ENCODE results near the gene DLD. TPM values are rescaled to one million over a fixed set of nuclear protein-coding genes. Genes with fewer than 3 reads are reported as not detected.

Gene DLD
- total RNA-seq, 1 experiment from 2014 or later, result 72.1 TPM

- CTCF ChIA-PET, result interaction anchor here (1.3 kb wide), 1 partner anchor 24 kb away, joined by 3 read pairs; no protein-coding TSS in a partner anchor
- POLR2A ChIA-PET, result no interaction called here
- TF ChIP-seq TCF7 (CRISPR knock-in tag; IDR thresholded peaks at IDR 0.05; ENCODE audit: low read depth), result no peak
- TF ChIP-seq ZNF317 (CRISPR knock-in tag; IDR thresholded peaks at IDR 0.05; ENCODE audit: borderline replicate concordance, low read depth), result no peak
- TF ChIP-seq MYBL2 (CRISPR knock-in tag; IDR thresholded peaks at IDR 0.05), result no peak
- no peak for TF ChIP-seq ZBTB43 (CRISPR knock-in tag; IDR thresholded peaks at IDR 0.05)
- no peak for TF ChIP-seq ATF2 (CRISPR knock-in tag; IDR thresholded peaks at IDR 0.05; ENCODE audit: borderline replicate concordance, low read depth)
- TF ChIP-seq PREB (CRISPR knock-in tag; IDR thresholded peaks at IDR 0.05; ENCODE audit: borderline replicate concordance), result no peak
- no peak for TF ChIP-seq AFF4 (CRISPR knock-in tag; IDR thresholded peaks at IDR 0.05; ENCODE audit: borderline replicate concordance)
- TF ChIP-seq PRRX2 (CRISPR knock-in tag; IDR thresholded peaks at IDR 0.05), result no peak
- no peak for TF ChIP-seq USF1 (CRISPR knock-in tag; IDR thresholded peaks at IDR 0.05)
- TF ChIP-seq NFATC4 (CRISPR knock-in tag; IDR thresholded peaks at IDR 0.05), result no peak
- no peak for TF ChIP-seq NR3C1 (CRISPR knock-in tag; conservative IDR thresholded peaks at IDR 0.05; ENCODE audit: low read depth)
- TF ChIP-seq MLX (CRISPR knock-in tag; IDR thresholded peaks at IDR 0.05), result no peak
- TF ChIP-seq ETV6 (CRISPR knock-in tag; IDR thresholded peaks at IDR 0.05), result no peak
- TF ChIP-seq ARID4B (CRISPR knock-in tag; IDR thresholded peaks at IDR 0.05; ENCODE audit: borderline replicate concordance), result no peak
- TF ChIP-seq E2F1 (CRISPR knock-in tag; IDR thresholded peaks at IDR 0.05), result no peak
- TF ChIP-seq TEAD1 (CRISPR knock-in tag; IDR thresholded peaks at IDR 0.05), result no peak
- TF ChIP-seq TP53 (CRISPR knock-in tag; IDR thresholded peaks at IDR 0.05), result no peak
Measured at GRCh38 chr7:107850216-107850615, 40.8 kb upstream of the DLD start.

More at GRCh38 chr7:107850216-107850615, 40.8 kb upstream of the DLD start:
- Mint-ChIP-seq H3K4me1 (0 out of 2 replicates have a peak, but pooled peaks cover 6% of the 10 kb centered on the region), H3K9me3 (peaks cover 8% of the 10 kb centered on the region; the same call in 1 of the 2 replicates), H3K36me3 (0 out of 2 replicates have a peak, but pooled peaks cover 4% of the 10 kb centered on the region), H3K27me3 (ENCODE audit: low read depth) (no peaks in the 10 kb centered on the region), H3K27ac (no peak overlapping the region), H3K4me3 (no peak overlapping the region)
- DNase-seq (ENCODE audit: low spot score) (no peak), ATAC-seq (peak; percentile 34; the same call in 1 of the 2 replicates)
